Activated naive CD4-positive, alpha-beta T cell treated with Interleukin-2 at 50 U/mL for 16 hours (primary cell): ENCODE measurements around the gene CUL9.

Experiments
- DNase-seq: peaks from one replicate; pipeline ENCODE4 v3.0.0-alpha.2; 2020

Gene CUL9

DNA sequence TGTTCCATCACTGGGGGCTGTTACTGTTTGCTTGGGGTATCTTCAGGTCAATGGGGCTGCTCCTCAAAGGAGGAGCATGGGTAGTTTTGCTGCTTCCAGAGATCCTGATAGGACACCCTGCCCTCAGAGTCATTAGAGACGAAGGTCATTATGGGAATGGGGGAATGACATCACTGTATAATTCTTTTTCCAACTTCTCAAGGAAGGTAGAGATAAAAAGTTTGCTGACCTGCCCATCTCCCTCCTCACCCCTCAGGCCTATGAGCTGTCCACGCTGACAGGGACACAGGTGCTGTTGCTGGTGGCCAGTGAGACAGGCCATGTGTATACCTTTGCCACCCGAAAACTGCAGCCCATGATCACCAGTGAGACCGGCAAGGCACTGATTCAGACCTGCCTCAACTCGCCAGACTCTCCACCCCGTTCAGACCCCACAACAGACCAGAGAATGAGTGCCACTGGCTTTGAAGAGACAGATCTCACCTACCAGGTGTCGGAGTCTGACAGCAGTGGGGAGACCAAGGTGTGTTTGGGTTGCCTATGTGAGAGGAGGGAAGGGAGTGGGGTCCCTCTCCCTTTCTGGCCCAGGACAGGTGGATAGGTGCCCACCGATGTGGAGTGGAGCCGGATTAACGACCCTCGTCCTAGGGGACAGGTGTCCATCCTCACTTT, 8.3 kb upstream of the CUL9 start:
- DNase-seq: no peak

GRCh38 chr6:43174263-43175112, 7.5 kb upstream of the CUL9 start:
- peak; percentile 94 for DNase-seq

DNA sequence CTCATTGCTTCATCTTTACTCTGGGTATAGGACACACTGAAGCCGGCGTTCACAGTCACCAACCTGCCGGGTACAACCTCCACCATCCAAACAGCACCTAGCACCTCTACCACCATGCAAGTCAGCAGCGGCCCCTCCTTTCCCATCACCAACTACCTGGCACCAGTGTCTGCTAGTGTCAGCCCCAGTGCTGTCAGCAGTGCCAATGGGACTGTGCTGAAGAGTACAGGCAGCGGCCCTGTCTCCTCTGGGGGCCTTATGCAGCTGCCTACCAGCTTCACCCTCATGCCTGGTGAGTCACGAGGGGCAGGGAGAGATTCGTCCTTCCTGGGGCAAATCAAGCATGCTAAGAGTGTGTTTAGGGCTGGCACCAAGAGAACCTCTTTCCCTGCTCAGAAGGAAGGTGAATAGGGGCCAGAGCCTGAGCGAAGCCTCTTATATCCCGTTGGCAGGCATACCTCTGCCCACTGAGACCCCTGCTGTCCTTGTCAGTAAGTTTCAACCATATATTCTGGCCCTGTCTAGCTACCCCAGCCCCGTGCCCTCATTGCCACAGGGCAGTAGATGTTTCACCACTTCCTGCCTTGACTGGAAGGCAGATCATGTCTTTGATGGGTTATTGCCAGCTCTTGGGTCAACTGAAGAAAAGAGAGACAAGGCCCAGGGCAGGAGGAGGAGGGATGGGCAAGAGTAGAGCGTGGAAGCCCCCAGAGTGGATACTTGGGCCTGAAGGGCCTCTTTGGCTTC, 6.1 kb upstream of the CUL9 start:
- DNase-seq: no peak

DNA sequence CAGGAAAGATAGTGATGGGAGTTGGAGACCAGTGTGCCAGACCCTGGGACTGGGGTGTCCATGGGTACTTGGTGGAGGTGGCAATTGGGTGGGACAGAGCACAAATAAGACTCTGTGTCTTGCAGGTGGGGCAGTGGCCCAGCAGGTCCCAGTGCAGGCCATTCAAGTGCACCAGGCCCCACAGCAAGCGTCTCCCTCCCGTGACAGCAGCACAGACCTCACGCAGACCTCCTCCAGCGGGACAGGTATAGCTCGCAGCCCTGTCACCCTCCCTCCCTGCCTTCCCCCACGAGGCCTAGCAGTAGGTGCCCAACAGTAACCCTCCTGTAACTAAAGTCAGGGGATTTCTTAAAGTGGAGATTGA, 5.6 kb upstream of the CUL9 start:
- no peak for DNase-seq

GRCh38 chr6:43178150-43178549, 3.8 kb upstream of the CUL9 start:
- no peak for DNase-seq

GRCh38 chr6:43178951-43179830, 2.8 kb upstream of the CUL9 start:
- no peak for DNase-seq

DNA sequence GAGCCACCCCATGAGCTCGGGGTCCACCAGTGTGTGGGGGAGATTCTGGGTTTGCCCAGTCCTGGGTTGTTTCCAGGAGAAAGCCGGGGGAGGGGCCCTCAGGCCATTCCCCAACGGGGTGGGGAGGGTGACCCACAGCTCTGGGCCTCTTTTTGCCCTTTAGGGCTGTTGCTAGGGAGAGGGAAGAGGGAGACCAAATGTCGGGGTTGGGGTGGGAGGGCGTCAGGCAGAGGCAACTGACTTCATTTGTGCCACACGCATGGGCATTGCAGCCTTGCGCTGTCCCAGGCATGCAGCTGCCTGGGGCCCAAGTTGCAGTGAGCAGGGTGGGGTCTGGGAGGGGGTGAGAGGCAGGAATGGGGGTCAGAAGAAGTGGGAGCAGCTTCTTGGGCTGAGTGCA, 1.9 kb upstream of the CUL9 start:
- no peak for DNase-seq

GRCh38 chr6:43180985-43181384, 1.0 kb upstream of the CUL9 start:
- no peak for DNase-seq

DNA sequence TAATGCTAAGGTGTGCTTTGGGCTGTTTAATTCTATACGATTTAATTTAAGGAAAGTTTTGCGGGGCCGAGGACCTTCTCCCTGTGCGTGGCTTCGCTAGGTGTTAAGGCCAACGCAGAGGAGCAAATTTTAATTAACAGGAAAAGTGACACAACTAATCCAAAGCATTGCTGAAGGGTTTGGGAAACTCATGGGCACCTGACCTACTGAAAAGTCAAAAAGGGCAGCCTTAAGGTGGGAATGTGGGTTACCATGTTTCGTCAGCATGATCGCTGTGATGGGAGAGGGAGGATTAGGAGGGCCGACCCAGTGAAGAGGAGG, 415 bp upstream of the CUL9 start:
- no peak for DNase-seq

DNA sequence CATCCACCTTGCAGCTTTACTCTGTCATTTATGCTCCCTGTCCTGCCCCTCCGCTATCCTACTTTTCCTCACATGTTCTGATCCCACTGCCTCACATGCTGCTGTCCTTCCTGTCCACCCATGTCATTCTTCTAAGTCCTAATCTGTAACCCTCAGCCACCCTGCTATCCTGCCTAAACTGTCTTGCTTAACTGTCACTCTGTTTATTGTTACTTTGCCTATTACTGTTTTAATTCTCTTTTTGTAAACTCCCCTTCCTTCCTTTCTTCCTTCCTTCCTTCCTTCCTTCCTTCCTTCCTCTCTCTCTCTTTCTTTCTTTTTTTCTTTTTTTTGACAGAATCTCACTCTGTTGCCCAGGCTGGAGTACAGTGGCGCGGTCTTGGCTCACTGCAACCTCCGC, 1.4 kb downstream of the CUL9 start:
- DNase-seq: no peak

GRCh38 chr6:43184268-43184985, 2.4 kb downstream of the CUL9 start:
- no peak for DNase-seq

- no peak for DNase-seq
Observed at GRCh38 chr6:43185391-43185985, 3.5 kb downstream of the CUL9 start.

GRCh38 chr6:43186019-43186418, 4.0 kb downstream of the CUL9 start:
- DNase-seq: no peak

DNA sequence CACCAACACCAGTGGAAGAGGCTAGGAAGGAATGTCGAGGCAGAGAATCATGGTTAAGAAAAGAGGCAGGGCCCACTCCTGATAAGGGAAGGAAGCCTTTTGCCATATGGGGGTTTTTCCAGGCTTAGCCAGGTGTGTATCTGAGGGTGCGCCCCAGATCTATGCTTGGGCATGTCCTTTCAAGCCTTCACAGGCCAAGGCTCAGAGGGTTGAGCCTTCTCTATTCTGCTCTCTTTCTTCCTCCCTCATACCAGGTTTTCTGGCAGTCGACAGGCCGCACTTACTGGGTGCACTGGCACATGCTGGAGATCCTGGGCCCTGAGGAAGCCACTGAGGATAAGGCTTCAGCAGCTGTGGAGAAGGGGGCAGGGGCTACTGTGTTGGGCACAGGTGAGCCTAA, 4.7 kb downstream of the CUL9 start:
- DNase-seq: no peak

DNA sequence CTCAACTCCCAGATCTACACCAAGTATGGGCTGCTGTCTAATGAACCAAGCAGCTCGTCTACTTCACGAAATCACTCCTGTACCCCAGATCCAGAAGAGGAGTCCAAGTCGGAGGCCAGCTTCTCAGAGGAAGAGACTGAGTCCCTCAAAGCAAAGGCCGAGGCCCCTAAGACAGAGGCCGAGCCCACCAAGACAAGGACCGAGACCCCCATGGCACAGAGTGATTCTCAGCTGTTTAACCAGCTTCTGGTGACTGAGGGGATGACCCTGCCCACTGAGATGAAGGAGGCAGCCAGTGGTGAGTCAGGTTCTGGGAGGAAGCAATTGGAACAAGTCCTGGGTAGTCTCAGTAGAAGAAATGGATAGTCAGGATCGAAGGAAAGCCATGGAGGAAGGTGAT, 5.8 kb downstream of the CUL9 start:
- DNase-seq: no peak

DNA sequence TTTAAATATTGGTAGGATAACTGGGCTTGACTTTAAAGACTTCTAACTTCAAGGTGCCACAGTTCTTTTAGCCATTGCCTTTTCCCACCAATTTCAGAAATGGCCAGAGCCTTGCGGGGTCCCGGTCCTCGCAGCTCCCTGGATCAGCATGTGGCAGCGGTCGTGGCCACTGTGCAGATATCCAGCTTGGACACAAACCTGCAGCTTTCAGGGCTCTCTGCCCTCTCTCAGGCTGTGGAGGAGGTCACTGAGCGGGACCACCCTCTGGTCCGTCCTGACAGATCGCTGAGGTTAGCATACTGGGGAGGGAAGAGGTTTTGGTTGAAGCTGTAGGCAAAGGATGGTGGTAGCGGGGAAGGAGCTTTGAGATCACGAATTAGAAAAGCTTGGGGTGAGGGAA, 6.4 kb downstream of the CUL9 start:
- DNase-seq: no peak

DNA sequence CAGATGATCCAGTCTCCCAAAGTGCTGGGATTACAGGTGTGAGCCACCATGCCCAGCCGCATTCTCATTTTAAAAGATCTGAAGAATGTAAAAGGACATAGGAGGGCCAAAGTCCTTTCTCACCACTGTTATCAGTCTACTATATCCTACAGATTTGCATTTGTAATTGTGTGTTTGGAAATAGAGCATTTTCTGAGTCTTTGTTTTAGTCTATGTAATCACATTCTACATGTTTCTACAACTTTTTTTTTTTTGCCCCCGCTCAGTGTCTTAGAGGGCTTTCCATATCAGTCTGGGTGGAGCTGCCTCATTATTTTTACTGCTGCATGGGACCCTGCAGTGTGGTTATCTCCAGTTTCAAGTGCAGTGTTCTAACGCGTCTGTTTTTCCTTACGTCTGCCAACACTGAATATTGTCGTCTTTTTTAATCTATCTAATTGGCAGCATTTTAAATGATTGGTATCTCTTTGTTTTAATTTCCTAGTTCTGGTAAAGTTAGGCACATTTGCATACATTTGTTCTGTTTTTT, 7.8 kb downstream of the CUL9 start:
- DNase-seq: no peak

- DNase-seq: no peak
Observed at GRCh38 chr6:43192911-43193310, 10.9 kb downstream of the CUL9 start.

DNA sequence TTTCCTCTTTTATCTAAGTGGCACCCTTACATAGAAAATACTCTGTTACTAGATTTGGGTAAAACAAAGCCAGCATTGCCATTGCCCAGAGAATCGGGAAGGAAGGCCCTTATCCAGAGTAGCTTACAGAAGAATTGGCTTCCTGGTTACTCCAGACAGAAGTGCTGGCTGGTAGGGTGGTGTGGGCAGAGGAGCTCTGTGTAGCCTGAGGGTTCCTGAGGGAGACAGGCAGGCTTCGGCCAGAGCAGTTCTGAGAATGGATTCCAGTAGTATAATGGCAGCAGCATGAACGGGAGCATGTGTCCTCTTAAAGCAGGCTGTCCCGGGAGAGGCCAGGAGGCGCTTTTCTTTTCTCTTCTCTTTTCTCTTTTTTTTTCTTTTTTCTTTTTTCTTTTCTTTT, 11.9 kb downstream of the CUL9 start:
- no peak for DNase-seq

DNA sequence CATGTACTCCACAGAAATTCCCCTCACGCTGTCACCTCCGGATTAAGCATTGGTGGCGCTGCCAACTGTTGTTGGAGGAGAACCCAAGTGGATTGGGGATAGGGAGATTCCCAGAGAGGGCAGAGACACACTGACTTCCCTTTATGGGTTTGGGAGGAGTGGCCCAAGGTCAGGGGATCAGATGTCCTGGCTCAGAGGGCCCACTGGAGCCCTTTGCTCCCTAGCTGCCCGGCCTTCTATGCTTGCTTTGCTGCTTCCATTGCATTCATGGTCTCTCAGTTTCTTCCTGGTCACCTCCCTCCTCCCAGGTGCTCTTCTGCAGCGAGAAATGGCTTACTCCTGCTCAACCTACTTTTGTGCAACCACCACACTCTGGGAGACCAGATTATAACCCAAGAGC, 14.3 kb downstream of the CUL9 start:
- no peak for DNase-seq

DNA sequence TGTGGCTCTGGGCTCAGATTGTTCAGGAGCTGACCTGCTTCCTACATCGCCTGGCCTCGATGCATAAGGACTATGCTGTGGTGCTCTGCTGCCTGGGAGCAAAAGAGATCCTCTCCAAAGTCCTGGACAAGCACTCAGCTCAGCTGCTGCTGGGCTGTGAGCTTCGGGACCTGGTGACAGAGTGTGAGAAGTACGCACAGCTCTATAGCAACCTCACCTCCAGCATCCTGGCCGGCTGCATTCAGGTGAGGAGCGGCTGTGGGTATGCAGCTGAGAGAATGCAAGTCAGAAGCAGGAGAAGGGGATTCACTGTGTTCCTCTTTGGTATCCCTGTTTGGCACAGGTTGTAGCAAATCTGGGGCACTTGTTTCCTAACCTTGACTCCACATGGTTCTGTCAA, 17.9 kb downstream of the CUL9 start:
- no peak for DNase-seq

- no peak for DNase-seq
Observed at GRCh38 chr6:43200541-43200940, 18.5 kb downstream of the CUL9 start.
